Measurements from ENCODE around the gene RPUSD2. TPM values are rescaled to one million over a fixed set of nuclear protein-coding genes. Genes with fewer than 3 reads are reported as not detected.
A peak's percentile ranks its signal among the peaks of the same experiment; 100 is the strongest.

The RPUSD2 gene
- total RNA-seq, 1 experiment from 2014 or later: 14.0 TPM

- Histone ChIP-seq H3K27me3 (ENCODE audit: insufficient read depth, low read depth) (no peaks in the 10 kb centered on the region), H3K4me3 (peak overlapping the region; percentile 93), H3K9me2 (ENCODE audit: insufficient read depth) (no peaks in the 10 kb centered on the region), H3K4me2 (peak overlapping the region; percentile 98), H3K79me2 (ENCODE audit: low read depth) (peaks cover 44% of the 10 kb centered on the region), H3F3A (ENCODE audit: insufficient read depth, low read depth) (peaks cover 7% of the 10 kb centered on the region; the same call in 1 of the 2 replicates), H2AFZ (peak overlapping the region; percentile 97), H4K20me1 (ENCODE audit: insufficient read depth) (no peaks in the 10 kb centered on the region), H3K27ac (peak overlapping the region; percentile 88), H3K9me3 (ENCODE audit: insufficient read depth, low read depth) (no peaks in the 10 kb centered on the region), H3K4me1 (replicated peaks; ENCODE audit: insufficient read depth) (peaks cover 8% of the 10 kb centered on the region; the same call in 1 of the 2 replicates), H3K36me3 (ENCODE audit: low read depth) (no peaks in the 10 kb centered on the region)
- BruUV-seq (replicated peaks): TSS peak; percentile 74
- TF ChIP-seq EZH2 (IDR thresholded peaks at IDR 0.05; ENCODE audit: low read depth) (no peak), CTCF (conservative IDR thresholded peaks at IDR 0.05) (no peak)
- ChIA-PET CTCF (interaction anchor here (1.0 kb wide), 1 partner anchor 85 kb away, joined by 8 read pairs; no protein-coding TSS in a partner anchor), POLR2A (ENCODE audit: unreplicated experiment) (interaction anchor here (0.6 kb wide), 1 partner anchor 254 kb away, joined by 4 read pairs; the partner anchor contains the start of gene CCDC9B)
- intact Hi-C loops (cut with micrococcal nuclease; ENCODE audit: unreplicated experiment): loop anchor here (10.0 kb wide), 1 partner anchor 180 kb away; no protein-coding TSS in a partner anchor
- peak; percentile 37 to 63 for DNase-seq
Observed at GRCh38 chr15:40594429-40594836, 25.3 kb downstream of the RPUSD2 start.

GRCh38 chr15:40595219-40595618 lies 26.1 kb downstream of the RPUSD2 start:
- Histone ChIP-seq H3F3A (ENCODE audit: insufficient read depth, low read depth) (peaks cover 5% of the 10 kb centered on the region; the same call in 1 of the 2 replicates), H2AFZ (peak overlapping the region; percentile 97), H3K27me3 (ENCODE audit: insufficient read depth, low read depth) (no peaks in the 10 kb centered on the region), H3K9me2 (ENCODE audit: insufficient read depth) (no peaks in the 10 kb centered on the region), H3K36me3 (ENCODE audit: low read depth) (no peaks in the 10 kb centered on the region), H3K4me3 (peak overlapping the region; percentile 93), H4K20me1 (ENCODE audit: insufficient read depth) (no peaks in the 10 kb centered on the region), H3K4me2 (peak overlapping the region; percentile 98), H3K27ac (no peak overlapping the region), H3K9me3 (ENCODE audit: insufficient read depth, low read depth) (no peaks in the 10 kb centered on the region), H3K79me2 (ENCODE audit: low read depth) (peaks cover 45% of the 10 kb centered on the region), H3K4me1 (replicated peaks; ENCODE audit: insufficient read depth) (peaks cover 8% of the 10 kb centered on the region; the same call in 1 of the 2 replicates)
- no TSS peak for BruUV-seq (replicated peaks)
- CTCF ChIA-PET: interaction anchor here (0.6 to 1.0 kb wide), 3 partner anchors 12 to 173 kb away, joined by 4 to 8 read pairs (median 8); no protein-coding TSS in a partner anchor
- intact Hi-C loops (cut with micrococcal nuclease; ENCODE audit: unreplicated experiment): loop anchor here (10.0 kb wide), 1 partner anchor 180 kb away; no protein-coding TSS in a partner anchor
- DNase-seq: no peak
- POLR2A ChIA-PET (ENCODE audit: unreplicated experiment): no interaction called here
- TF ChIP-seq EZH2 (IDR thresholded peaks at IDR 0.05; ENCODE audit: low read depth) (no peak), CTCF (conservative IDR thresholded peaks at IDR 0.05) (no peak)

GRCh38 chr15:40595773-40596172 lies 26.7 kb downstream of the RPUSD2 start:
- ChIA-PET POLR2A (ENCODE audit: unreplicated experiment) (no interaction called here), CTCF (interaction anchor here (0.6 kb wide), 1 partner anchor 173 kb away, joined by 8 read pairs; no protein-coding TSS in a partner anchor)
- no peaks in the 10 kb centered on the region for H4K20me1 ChIP-seq (ENCODE audit: insufficient read depth)
- peaks cover 5% of the 10 kb centered on the region; the same call in 1 of the 2 replicates for H3F3A ChIP-seq (ENCODE audit: insufficient read depth, low read depth)
- BruUV-seq (replicated peaks): no TSS peak
- TF ChIP-seq EZH2 (IDR thresholded peaks at IDR 0.05; ENCODE audit: low read depth): no peak
- peak overlapping the region; percentile 98 for H3K4me2 ChIP-seq
- no peak overlapping the region for H3K27ac ChIP-seq
- H3K4me1 ChIP-seq (replicated peaks; ENCODE audit: insufficient read depth): peaks cover 8% of the 10 kb centered on the region; the same call in 1 of the 2 replicates
- H3K27me3 ChIP-seq (ENCODE audit: insufficient read depth, low read depth): no peaks in the 10 kb centered on the region
- intact Hi-C loops (cut with micrococcal nuclease; ENCODE audit: unreplicated experiment): loop anchor here (10.0 kb wide), 1 partner anchor 179 kb away; no protein-coding TSS in a partner anchor
- no peak overlapping the region; the same call in 1 of the 2 replicates for H3K4me3 ChIP-seq
- no peaks in the 10 kb centered on the region for H3K9me3 ChIP-seq (ENCODE audit: insufficient read depth, low read depth)
- peaks cover 45% of the 10 kb centered on the region for H3K79me2 ChIP-seq (ENCODE audit: low read depth)
- no peaks in the 10 kb centered on the region for H3K36me3 ChIP-seq (ENCODE audit: low read depth)
- H3K9me2 ChIP-seq (ENCODE audit: insufficient read depth): no peaks in the 10 kb centered on the region
- no peak overlapping the region for H2AFZ ChIP-seq
- no peak for DNase-seq

Measured in PC-9 (cell line).